ENCODE measurements around the gene DPP10.

DNA sequence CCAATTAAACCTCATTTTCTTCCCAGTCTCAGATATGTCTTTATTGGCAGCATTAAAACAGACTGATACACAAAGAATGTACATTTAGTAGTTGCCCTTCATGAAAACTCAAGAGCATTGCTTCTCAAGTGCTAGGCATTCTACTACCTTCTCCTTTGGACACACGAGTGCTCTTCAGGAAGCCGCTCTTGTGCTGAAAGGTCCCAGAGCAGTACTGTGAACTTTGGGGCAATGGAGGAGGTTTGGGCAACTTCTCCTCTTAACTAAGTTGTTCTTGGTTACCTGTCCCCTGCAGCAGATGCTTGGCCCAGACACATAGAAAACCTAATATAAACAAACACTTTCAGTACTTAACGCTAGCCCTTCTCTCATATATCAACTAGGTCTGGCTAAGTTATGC lies 362.8 kb downstream of the DPP10 start:
- TF ChIP-seq CTCF (IDR thresholded peaks at IDR 0.05) = no peak
- no peak for TF ChIP-seq POLR2AphosphoS5 (IDR thresholded peaks at IDR 0.05)
- no peak for TF ChIP-seq EP300 (IDR thresholded peaks at IDR 0.05)

All from sigmoid colon (tissue), 4 donors.